ENCODE results near the gene HTR4.

GRCh38 chr5:148690945-148691344 lies 36.6 kb upstream of the HTR4 start:
- TF ChIP-seq POLR2A (IDR thresholded peaks at IDR 0.05) (no peak), CTCF (IDR thresholded peaks at IDR 0.05) (no peak), POLR2AphosphoS5 (IDR thresholded peaks at IDR 0.05) (no peak), EP300 (IDR thresholded peaks at IDR 0.05; ENCODE audit: low read depth) (no peak)
